Measurements from ENCODE around the gene SCN10A.

The SCN10A gene

GRCh38 chr3:38816026-38816425, at the start of gene SCN10A:
SCN10A (minus strand) TSS chr3:38816217; CDS start chr3:38794010, 22,207 bp downstream.
- DNase-seq (ENCODE audit: low spot score): no peak
- in situ Hi-C loops (cut with MboI; ENCODE audit: low sequenced_read_pairs, unreplicated experiment): no loop called here
- TF ChIP-seq CTCF (IDR thresholded peaks at IDR 0.05; ENCODE audit: borderline replicate concordance, control extremely low read depth, extremely low read depth, insufficient read depth, missing control alignments): no peak

- no peak for TF ChIP-seq CTCF (IDR thresholded peaks at IDR 0.05; ENCODE audit: borderline replicate concordance, control extremely low read depth, extremely low read depth, insufficient read depth, missing control alignments)
- in situ Hi-C loops (cut with MboI; ENCODE audit: low sequenced_read_pairs, unreplicated experiment): no loop called here
- no peak for DNase-seq (ENCODE audit: low spot score)
Measured at GRCh38 chr3:38853011-38853410, 37.0 kb upstream of the SCN10A start.

GRCh38 chr3:38843898-38844297, 27.9 kb upstream of the SCN10A start:
- no peak for DNase-seq (ENCODE audit: low spot score)
- in situ Hi-C loops (cut with MboI; ENCODE audit: low sequenced_read_pairs, unreplicated experiment): no loop called here
- TF ChIP-seq CTCF (IDR thresholded peaks at IDR 0.05; ENCODE audit: borderline replicate concordance, control extremely low read depth, extremely low read depth, insufficient read depth, missing control alignments): no peak

- in situ Hi-C loops (cut with MboI; ENCODE audit: low sequenced_read_pairs, unreplicated experiment): no loop called here
- DNase-seq (ENCODE audit: low spot score): no peak
- TF ChIP-seq CTCF (IDR thresholded peaks at IDR 0.05; ENCODE audit: borderline replicate concordance, control extremely low read depth, extremely low read depth, insufficient read depth, missing control alignments): no peak
Measured at GRCh38 chr3:38842266-38842965, 26.4 kb upstream of the SCN10A start.

GRCh38 chr3:38840987-38841386, 25.0 kb upstream of the SCN10A start:
- in situ Hi-C loops (cut with MboI; ENCODE audit: low sequenced_read_pairs, unreplicated experiment): no loop called here
- no peak for TF ChIP-seq CTCF (IDR thresholded peaks at IDR 0.05; ENCODE audit: borderline replicate concordance, control extremely low read depth, extremely low read depth, insufficient read depth, missing control alignments)
- no peak for DNase-seq (ENCODE audit: low spot score)

GRCh38 chr3:38837358-38837757, 21.3 kb upstream of the SCN10A start:
- in situ Hi-C loops (cut with MboI; ENCODE audit: low sequenced_read_pairs, unreplicated experiment): no loop called here
- no peak for DNase-seq (ENCODE audit: low spot score)

More at GRCh38 chr3:38837358-38837757, 21.3 kb upstream of the SCN10A start:
- TF ChIP-seq CTCF (IDR thresholded peaks at IDR 0.05; ENCODE audit: borderline replicate concordance, control extremely low read depth, extremely low read depth, insufficient read depth, missing control alignments): no peak

All from GM13976 (cell line).